Measurements from ENCODE around the gene TSHR.

TSHR gene

DNA sequence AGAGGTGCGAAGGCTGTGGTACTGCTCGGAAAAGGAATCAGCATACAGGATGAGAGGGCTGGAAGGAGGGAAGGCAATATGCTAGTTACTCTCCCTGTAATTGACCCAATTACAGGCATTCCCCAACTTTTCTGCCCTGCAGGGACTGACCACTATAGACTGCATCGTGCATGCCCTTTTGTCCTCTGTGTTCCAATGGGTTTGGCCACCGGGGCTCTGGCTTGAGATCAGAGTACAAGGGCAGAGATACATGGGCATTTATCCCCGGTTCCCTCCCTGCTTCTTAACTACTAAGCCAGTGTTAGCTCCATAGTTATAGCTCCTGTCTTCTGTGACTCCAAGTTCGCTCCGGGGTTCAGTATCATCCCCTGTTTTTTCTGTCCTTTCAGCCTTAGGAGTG lies 205.7 kb downstream of the TSHR start:
- Histone ChIP-seq H3K27ac (ENCODE audit: low read depth, low read length) (no peak overlapping the region), H3K4me3 (ENCODE audit: low read depth, low read length) (no peak overlapping the region), H3K9ac (ENCODE audit: low read depth, low read length) (no peak overlapping the region), H3K36me3 (ENCODE audit: control insufficient read depth, insufficient read depth, low read length) (no peaks in the 10 kb centered on the region), H3K4me1 (ENCODE audit: control insufficient read depth, insufficient read depth, low read length) (peaks cover 5% of the 10 kb centered on the region; the same call in 1 of the 2 replicates), H3K27me3 (ENCODE audit: control insufficient read depth, insufficient read depth, low read length) (no peaks in the 10 kb centered on the region), H3K9me3 (ENCODE audit: control insufficient read depth, insufficient read depth, low read length) (no peaks in the 10 kb centered on the region)

DNA sequence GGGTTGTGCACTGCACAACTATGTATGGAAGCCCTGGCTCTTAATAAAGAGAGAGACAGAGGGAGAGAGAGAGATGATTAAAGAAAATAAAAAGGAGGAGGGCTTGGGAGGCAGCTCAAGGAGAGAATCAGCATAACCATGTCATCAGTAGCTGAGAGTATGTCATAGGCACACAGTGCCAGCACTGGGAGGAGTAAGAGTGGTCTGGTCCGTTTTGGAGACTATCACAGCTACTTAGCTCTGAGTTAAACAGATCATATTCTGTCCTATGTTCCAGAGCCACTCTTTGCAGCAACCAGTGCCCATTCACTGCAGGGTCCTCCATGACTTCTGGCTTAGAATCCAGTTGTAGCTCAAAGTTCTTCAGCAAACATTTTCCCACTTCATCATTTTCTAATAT lies 206.3 kb downstream of the TSHR start:
- Histone ChIP-seq H3K9ac (ENCODE audit: low read depth, low read length) (no peak overlapping the region), H3K4me3 (ENCODE audit: low read depth, low read length) (no peak overlapping the region), H3K27ac (ENCODE audit: low read depth, low read length) (no peak overlapping the region), H3K36me3 (ENCODE audit: control insufficient read depth, insufficient read depth, low read length) (no peaks in the 10 kb centered on the region), H3K27me3 (ENCODE audit: control insufficient read depth, insufficient read depth, low read length) (no peaks in the 10 kb centered on the region), H3K4me1 (ENCODE audit: control insufficient read depth, insufficient read depth, low read length) (peaks cover 5% of the 10 kb centered on the region; the same call in 1 of the 2 replicates), H3K9me3 (ENCODE audit: control insufficient read depth, insufficient read depth, low read length) (no peaks in the 10 kb centered on the region)

DNA sequence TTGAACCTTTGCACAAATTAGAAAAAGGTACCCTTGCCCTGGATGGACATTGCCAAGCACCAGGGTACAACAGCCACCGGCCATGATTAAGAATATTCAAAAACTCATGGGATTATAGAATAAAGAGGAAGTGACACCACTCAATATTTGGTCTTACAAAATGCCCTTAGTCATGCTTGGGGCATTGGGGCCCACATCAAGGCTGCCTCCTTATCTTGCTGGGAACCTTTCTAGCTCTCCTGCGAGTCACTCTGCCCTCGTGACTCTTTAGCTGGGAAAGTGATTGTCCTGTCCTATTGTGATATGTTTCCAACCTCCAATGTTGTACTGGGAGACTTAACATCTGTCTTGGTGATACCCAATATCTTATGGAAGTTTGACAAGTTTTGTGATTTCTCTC lies 207.5 kb downstream of the TSHR start:
- Histone ChIP-seq H3K9me3 (ENCODE audit: control insufficient read depth, insufficient read depth, low read length) (no peaks in the 10 kb centered on the region), H3K4me3 (ENCODE audit: low read depth, low read length) (no peak overlapping the region), H3K27me3 (ENCODE audit: control insufficient read depth, insufficient read depth, low read length) (no peaks in the 10 kb centered on the region), H3K36me3 (ENCODE audit: control insufficient read depth, insufficient read depth, low read length) (no peaks in the 10 kb centered on the region), H3K9ac (ENCODE audit: low read depth, low read length) (no peak overlapping the region), H3K27ac (ENCODE audit: low read depth, low read length) (no peak overlapping the region), H3K4me1 (ENCODE audit: control insufficient read depth, insufficient read depth, low read length) (peaks cover 2% of the 10 kb centered on the region; the same call in 1 of the 2 replicates)

DNA sequence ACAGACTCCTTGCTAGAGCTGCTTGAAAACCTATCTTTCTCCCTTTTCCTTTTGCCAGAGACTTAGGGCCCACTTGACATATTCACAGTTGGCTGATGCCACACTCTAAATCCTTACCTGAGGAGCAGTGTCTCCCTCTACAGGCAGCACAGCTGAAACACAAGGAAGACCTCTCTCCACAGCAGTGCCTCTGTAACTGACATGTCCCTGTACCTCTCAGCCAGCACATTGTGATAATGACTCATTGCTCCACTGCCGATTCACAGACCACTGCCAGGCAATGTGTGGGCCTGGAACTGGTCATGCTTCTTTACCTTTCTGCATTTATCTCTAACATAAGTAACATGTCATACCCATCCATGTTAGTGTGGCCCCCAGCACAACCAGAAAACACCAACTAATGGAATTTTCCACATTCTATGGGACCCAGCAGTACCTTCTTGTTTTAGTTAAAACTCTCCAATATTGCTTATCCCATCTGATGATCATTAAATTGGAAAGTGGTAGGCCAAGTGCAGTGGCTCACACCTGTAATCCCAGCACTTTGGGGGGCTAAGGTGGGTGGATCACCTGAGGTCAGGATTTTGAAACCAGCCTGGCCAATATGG lies 208.8 kb downstream of the TSHR start:
- H3K9ac ChIP-seq (ENCODE audit: low read depth, low read length), result no peak overlapping the region
- no peak overlapping the region for H3K27ac ChIP-seq (ENCODE audit: low read depth, low read length)

DNA sequence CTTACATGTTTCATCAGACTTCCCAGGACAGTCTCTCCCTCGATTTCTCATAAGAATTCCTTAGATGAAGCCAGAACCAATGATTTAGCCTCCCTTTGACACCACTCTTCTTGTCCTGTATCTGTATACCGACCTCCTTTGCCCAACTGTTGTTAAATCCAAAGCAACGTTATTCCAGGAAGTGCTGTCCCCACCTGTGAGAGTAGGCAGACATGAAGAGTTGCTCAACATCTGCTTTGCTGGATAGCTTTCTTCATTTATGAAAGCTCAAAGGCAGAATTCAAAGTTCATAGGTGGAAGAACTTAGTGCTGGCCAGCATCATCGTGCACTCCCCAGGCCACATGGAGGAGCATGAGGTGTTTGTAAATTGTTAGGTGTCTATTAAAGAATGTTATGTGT lies 209.8 kb downstream of the TSHR start:
- Histone ChIP-seq H3K4me3 (ENCODE audit: low read depth, low read length) (no peak overlapping the region), H3K4me1 (ENCODE audit: control insufficient read depth, insufficient read depth, low read length) (peaks cover 8% of the 10 kb centered on the region; the same call in 1 of the 2 replicates), H3K9me3 (ENCODE audit: control insufficient read depth, insufficient read depth, low read length) (no peaks in the 10 kb centered on the region), H3K27ac (ENCODE audit: low read depth, low read length) (no peak overlapping the region), H3K9ac (ENCODE audit: low read depth, low read length) (no peak overlapping the region), H3K27me3 (ENCODE audit: control insufficient read depth, insufficient read depth, low read length) (no peaks in the 10 kb centered on the region), H3K36me3 (ENCODE audit: control insufficient read depth, insufficient read depth, low read length) (no peaks in the 10 kb centered on the region)

More for the DNA sequence above, 208.8 kb downstream of the TSHR start:
- H3K4me3 ChIP-seq (ENCODE audit: low read depth, low read length), result no peak overlapping the region
- H3K36me3 ChIP-seq (ENCODE audit: control insufficient read depth, insufficient read depth, low read length), result no peaks in the 10 kb centered on the region
- no peaks in the 10 kb centered on the region for H3K9me3 ChIP-seq (ENCODE audit: control insufficient read depth, insufficient read depth, low read length)
- H3K4me1 ChIP-seq (ENCODE audit: control insufficient read depth, insufficient read depth, low read length), result peaks cover 2% of the 10 kb centered on the region; the same call in 1 of the 2 replicates
- H3K27me3 ChIP-seq (ENCODE audit: control insufficient read depth, insufficient read depth, low read length), result no peaks in the 10 kb centered on the region

DNA sequence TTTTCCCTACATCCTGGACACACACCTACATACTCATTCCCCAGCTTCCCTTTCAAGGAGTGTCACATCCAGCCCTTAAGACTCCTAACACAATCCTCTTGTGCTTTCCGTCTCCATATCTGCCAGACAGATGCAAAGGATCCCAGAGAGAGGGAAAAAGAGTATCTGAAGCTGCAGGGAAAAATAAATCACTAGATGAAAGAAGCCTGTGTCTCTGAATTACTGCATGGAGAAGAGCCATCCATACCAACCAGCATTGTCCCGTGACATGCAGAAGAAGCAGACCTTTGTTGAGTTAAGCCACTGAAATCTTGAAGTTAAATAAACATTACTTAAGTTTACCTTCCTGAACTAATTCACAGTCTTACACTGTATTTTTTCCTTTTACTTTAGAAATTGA lies 210.7 kb downstream of the TSHR start:
- H3K27me3 ChIP-seq (ENCODE audit: control insufficient read depth, insufficient read depth, low read length), result no peaks in the 10 kb centered on the region
- no peaks in the 10 kb centered on the region for H3K36me3 ChIP-seq (ENCODE audit: control insufficient read depth, insufficient read depth, low read length)
- H3K4me1 ChIP-seq (ENCODE audit: control insufficient read depth, insufficient read depth, low read length), result peaks cover 8% of the 10 kb centered on the region; the same call in 1 of the 2 replicates
- H3K27ac ChIP-seq (ENCODE audit: low read depth, low read length), result no peak overlapping the region
- no peaks in the 10 kb centered on the region for H3K9me3 ChIP-seq (ENCODE audit: control insufficient read depth, insufficient read depth, low read length)
- no peak overlapping the region for H3K4me3 ChIP-seq (ENCODE audit: low read depth, low read length)
- H3K9ac ChIP-seq (ENCODE audit: low read depth, low read length), result no peak overlapping the region

DNA sequence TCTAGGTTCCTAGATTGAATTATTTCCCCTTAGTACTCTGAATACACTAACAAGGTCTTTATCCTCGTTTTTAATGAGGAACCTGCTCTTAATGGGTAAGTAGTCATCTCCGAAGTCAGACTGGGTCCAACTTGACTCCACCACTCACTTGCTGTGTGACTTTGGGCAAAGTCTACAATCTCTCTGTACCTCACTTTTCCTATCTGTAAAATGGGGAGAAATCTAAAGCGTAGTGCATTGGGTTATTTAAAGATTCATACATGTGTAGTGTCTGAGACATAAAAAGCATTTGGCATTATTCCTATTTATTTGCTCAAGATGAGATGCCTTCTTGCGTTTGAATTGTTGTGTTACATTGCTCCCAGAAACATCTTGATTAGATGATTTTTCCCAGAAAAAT lies 213.8 kb downstream of the TSHR start:
- Histone ChIP-seq H3K36me3 (ENCODE audit: control insufficient read depth, insufficient read depth, low read length) (no peaks in the 10 kb centered on the region), H3K4me3 (ENCODE audit: low read depth, low read length) (peak overlapping the region; percentile 82), H3K9me3 (ENCODE audit: control insufficient read depth, insufficient read depth, low read length) (no peaks in the 10 kb centered on the region), H3K4me1 (ENCODE audit: control insufficient read depth, insufficient read depth, low read length) (peaks cover 8% of the 10 kb centered on the region; the same call in 1 of the 2 replicates), H3K27ac (ENCODE audit: low read depth, low read length) (no peak overlapping the region), H3K27me3 (ENCODE audit: control insufficient read depth, insufficient read depth, low read length) (no peaks in the 10 kb centered on the region), H3K9ac (ENCODE audit: low read depth, low read length) (no peak overlapping the region)

DNA sequence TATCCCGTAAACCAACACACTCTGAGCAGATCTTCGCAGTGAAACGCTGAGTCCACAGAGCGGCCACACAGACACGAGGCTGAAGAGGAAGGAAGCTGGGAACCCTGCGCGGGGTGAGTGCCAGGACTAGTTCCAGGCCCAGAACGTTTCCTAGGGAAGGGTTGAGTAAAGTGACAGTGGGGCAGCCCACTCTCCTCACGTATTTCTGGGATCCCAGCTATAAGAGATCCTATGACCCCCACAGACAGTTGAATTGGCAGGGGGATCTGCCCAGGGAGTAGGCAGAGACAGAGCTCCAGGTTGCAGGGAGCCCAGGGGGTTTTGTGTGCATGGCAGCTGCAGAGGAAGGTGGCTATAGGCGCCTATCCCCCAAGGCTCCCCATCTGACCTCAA lies 214.3 kb downstream of the TSHR start:
- Histone ChIP-seq H3K4me1 (ENCODE audit: control insufficient read depth, insufficient read depth, low read length) (peaks cover 6% of the 10 kb centered on the region; the same call in 1 of the 2 replicates), H3K9me3 (ENCODE audit: control insufficient read depth, insufficient read depth, low read length) (no peaks in the 10 kb centered on the region), H3K36me3 (ENCODE audit: control insufficient read depth, insufficient read depth, low read length) (no peaks in the 10 kb centered on the region), H3K27me3 (ENCODE audit: control insufficient read depth, insufficient read depth, low read length) (no peaks in the 10 kb centered on the region), H3K27ac (ENCODE audit: low read depth, low read length) (no peak overlapping the region), H3K4me3 (ENCODE audit: low read depth, low read length) (peak overlapping the region; percentile 82), H3K9ac (ENCODE audit: low read depth, low read length) (peak overlapping the region; percentile 86)

DNA sequence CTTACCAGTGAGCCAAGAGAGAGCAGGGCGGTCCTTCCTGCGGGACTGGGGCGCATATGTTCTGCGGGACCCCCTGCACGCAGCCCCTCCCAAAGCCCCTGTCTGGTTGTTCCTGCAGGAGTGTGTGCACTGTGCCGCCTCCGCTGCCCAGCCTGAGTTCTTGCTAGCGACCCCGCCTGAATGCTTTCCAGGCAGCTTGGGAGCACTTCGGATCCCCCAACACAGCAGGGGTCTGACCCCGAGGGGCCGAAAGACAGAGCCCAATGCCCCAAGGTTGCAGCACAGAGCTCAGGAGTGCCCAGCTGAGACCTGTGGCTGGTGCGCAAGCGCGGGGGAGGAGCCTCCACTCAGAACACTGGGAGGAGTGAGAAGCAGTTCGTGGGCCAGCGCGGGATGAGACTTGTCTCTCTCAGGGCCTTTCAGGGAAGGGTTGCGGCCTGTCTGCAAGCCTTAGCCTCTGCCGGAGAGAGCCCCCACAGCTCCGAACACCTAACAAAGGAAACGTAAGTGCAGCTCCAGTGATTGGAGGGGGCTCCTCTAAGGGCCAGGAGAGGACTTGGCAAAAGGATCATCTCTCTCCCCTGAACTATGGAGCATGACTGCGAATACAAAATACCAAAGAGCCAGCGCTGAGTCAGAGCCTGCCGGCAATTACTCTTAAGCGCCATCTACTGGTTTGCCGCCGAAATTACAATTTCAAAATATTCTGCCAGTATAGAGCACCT lies 214.8 kb downstream of the TSHR start:
- H3K36me3 ChIP-seq (ENCODE audit: control insufficient read depth, insufficient read depth, low read length), result no peaks in the 10 kb centered on the region
- peak overlapping the region; percentile 86 for H3K9ac ChIP-seq (ENCODE audit: low read depth, low read length)
- H3K27me3 ChIP-seq (ENCODE audit: control insufficient read depth, insufficient read depth, low read length), result no peaks in the 10 kb centered on the region
- peaks cover 6% of the 10 kb centered on the region; the same call in 1 of the 2 replicates for H3K4me1 ChIP-seq (ENCODE audit: control insufficient read depth, insufficient read depth, low read length)
- H3K27ac ChIP-seq (ENCODE audit: low read depth, low read length), result peak overlapping the region; percentile 93
- peak overlapping the region; percentile 82 for H3K4me3 ChIP-seq (ENCODE audit: low read depth, low read length)
- no peaks in the 10 kb centered on the region for H3K9me3 ChIP-seq (ENCODE audit: control insufficient read depth, insufficient read depth, low read length)

DNA sequence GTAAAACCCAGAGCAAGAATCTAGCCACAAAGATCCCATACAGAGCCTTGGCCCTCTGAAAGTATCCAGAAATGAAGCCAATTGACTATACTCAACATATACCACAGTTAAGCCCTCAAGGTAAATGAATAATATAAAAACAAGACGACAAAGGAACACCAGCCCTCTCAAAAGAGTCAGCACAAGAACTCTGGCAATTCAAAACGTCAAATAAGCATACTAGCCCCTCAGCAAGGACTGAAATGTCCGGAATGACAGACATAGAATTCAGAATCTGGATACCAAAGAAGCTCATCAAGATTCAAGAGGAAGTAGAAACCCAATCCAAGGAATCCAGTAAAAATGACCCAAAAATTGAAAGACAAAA lies 215.4 kb downstream of the TSHR start:
- Histone ChIP-seq H3K4me3 (ENCODE audit: low read depth, low read length) (no peak overlapping the region), H3K9me3 (ENCODE audit: control insufficient read depth, insufficient read depth, low read length) (no peaks in the 10 kb centered on the region), H3K27ac (ENCODE audit: low read depth, low read length) (no peak overlapping the region), H3K4me1 (ENCODE audit: control insufficient read depth, insufficient read depth, low read length) (peaks cover 6% of the 10 kb centered on the region; the same call in 1 of the 2 replicates), H3K27me3 (ENCODE audit: control insufficient read depth, insufficient read depth, low read length) (no peaks in the 10 kb centered on the region), H3K9ac (ENCODE audit: low read depth, low read length) (no peak overlapping the region), H3K36me3 (ENCODE audit: control insufficient read depth, insufficient read depth, low read length) (no peaks in the 10 kb centered on the region)

DNA sequence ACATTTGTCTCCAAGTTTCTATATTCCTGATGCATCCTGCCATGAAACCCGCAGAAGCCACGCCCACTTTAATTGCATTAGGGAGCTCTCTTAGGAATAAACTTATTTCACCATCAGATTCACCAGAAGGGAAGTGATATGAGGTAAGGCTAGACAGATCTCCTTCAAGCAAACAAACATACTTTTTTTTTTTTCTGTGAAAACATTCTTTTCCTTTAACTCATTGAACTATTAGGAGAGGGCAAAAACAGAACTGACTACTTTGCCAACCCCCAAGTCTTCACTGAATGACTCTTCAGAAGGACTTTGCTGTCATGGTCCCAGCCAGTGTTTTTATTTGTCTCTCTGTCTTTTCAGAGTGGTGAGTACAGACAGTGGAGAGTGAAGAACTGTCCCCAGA lies 216.9 kb downstream of the TSHR start:
- Histone ChIP-seq H3K4me1 (ENCODE audit: control insufficient read depth, insufficient read depth, low read length) (peaks cover 6% of the 10 kb centered on the region; the same call in 1 of the 2 replicates), H3K27ac (ENCODE audit: low read depth, low read length) (no peak overlapping the region), H3K9ac (ENCODE audit: low read depth, low read length) (no peak overlapping the region), H3K9me3 (ENCODE audit: control insufficient read depth, insufficient read depth, low read length) (no peaks in the 10 kb centered on the region), H3K27me3 (ENCODE audit: control insufficient read depth, insufficient read depth, low read length) (no peaks in the 10 kb centered on the region), H3K4me3 (ENCODE audit: low read depth, low read length) (no peak overlapping the region), H3K36me3 (ENCODE audit: control insufficient read depth, insufficient read depth, low read length) (no peaks in the 10 kb centered on the region)

Data from HUES48 (cell line).